ENCODE results near the gene ATP2B2.
"Not testable (repeated sequence)": the region's sequence is repeated elsewhere in the genome, so short reads cannot be mapped to it uniquely, and the experiment has no call there.

The ATP2B2 gene

DNA sequence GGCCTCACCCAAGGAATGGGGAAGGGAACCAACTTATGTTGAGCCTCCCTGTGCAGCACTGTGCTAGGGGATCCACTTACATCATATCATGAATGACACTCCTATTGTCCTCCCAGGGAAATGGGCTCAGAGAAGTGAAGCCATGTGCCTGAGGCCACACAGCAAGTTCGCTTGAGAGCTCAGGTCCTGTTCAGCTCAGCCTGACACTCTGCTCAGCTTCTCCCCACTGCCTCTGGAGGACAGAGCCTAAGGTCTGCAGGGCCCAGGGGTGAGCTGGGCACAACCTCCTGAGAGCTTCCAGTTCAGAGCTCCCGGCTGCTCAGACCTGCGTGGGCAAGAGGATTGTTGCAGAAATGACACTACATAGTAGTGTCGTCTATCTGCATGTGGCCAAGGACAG is 108.5 kb downstream of the ATP2B2 start:
- DNase-seq, result no peak

GRCh38 chr3:10396083-10396482 is 109.3 kb downstream of the ATP2B2 start:
- no peak for DNase-seq

- DNase-seq, result peak; percentile 14
Measured at GRCh38 chr3:10395671-10396070, 109.7 kb downstream of the ATP2B2 start.

DNA sequence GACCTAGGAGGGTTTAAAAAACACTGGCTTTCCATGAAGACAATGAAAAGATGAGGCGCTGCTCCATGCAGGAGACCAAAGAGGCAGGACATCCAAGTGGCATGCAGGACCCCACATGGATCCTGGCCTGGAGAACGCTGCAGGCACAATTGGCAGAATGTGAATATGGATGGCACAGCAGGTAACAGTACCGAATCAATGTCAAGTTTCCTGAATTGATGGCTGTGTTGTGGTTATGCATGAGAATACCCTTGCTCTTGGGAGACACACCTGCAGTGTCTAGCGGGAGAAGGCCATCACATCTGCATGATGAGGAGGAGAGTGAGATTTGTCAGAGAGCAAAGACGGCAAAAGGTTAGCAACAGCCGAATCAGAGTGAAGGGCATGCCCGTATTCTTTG is 110.2 kb downstream of the ATP2B2 start:
- DNase-seq, result no peak

DNA sequence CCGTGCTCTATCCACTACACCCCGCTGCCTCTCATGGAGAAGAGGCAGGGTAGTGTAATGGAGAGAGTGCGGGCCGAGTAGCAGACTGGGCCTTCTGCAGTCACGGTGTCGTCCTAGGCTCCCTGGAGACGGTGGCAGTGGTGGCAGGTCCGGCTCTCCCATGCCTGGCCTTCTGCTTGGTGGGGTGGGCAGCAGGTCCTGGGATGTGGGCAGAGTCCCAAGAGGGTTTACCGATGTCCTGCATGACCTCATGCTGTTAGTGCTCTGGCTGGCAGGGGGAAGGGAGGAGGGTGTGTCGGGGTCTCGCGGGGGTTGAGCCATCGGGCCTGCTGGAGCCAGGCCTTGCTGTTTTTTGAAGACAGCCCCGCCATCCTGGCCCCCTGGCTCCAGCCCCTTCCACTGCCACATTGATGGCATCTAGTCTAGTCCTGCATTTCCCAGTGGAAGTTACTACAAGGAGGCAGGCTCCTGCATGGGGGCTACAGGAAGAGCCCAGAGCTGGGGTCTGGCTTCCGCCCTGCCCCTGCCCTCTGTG is 110.8 kb downstream of the ATP2B2 start:
- no peak for DNase-seq

- DNase-seq, result no peak
Measured at GRCh38 chr3:10393514-10393913, 111.9 kb downstream of the ATP2B2 start.

DNA sequence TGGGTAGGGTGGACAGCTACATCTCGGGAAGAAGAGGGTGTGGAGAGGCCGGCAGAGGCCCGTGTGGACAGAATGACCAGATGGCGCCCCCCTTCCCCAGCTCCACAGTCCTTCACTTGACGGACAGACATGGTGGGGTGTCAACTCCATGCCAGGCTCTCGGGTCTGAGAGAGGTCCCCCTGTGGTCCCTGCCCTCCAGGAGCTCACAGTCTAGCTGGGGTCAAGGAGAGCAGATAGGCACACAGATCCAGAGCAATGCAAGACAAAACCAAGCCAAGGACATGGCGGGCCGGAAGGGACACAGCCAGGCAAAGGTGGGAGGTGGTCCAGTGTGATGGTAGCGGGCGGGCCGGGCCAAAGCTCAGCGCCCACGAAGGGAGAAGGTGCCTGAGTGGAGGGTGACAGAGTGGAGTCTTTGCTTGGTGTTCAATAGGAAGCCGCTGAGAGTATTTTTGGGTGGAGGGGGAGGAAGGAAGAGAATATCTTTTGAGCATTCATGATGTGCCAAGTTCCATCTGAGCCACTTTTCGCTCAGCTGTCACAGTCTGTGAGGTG is 112.4 kb downstream of the ATP2B2 start:
- DNase-seq, result no peak

GRCh38 chr3:10392244-10392643 is 113.1 kb downstream of the ATP2B2 start:
- no peak for DNase-seq

- no peak for DNase-seq
Measured at GRCh38 chr3:10391391-10391790, 114.0 kb downstream of the ATP2B2 start.

DNA sequence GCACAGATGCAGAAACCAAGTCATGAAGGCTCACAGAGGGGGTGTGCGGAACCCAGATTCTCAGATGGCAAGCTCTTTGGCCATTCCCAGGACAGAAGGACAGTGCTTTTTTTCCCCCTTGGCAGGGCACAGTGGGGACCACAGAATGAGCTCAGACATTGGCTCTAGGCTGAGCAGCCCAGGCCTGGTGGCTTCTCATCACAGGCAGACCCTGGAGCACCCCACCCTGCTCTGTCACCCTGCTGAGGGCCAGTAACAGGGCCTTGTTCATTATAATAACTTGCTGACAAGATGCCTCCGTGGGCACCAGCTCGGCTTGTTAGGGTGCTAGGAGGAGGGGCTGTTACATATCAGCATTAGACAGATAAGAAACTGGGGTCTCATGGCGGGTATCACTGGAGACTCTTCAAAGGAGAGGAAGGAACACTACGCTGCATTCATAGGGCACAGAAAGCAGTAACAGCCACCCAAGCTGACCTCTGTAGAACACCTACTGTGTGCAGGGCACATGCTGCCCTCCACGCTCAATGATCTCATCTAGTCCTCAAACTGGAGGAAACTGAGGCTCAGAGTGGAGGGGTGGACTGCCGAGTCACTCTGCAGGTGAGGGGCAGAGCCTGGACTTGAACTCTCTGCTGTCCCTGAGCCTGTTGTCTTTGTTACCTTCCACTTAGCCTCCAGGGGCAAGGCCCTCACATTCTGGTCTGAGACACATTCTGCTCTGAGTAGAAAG is 114.6 kb downstream of the ATP2B2 start:
- DNase-seq, result no peak

DNA sequence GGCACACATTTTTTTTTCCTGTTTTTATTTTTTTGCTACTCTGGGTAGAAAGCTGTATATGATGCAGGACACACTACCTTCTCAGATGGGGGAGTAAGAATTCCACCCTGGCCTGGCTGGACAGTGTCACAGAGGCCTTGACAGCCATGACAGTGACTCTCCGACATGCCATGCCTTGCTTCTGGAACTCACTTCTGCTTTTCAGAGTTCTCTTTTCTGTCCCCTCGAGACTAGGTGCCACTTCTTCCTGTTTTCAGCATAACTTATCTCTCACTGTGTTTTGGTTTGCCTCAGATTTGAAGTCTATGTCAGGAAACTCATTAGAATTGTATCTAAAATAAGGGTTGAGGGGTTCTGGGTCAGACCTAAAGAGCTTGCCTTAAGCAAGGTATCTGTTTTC is 115.4 kb downstream of the ATP2B2 start:
- DNase-seq, result no peak

GRCh38 chr3:10389339-10389738 is 116.0 kb downstream of the ATP2B2 start:
- DNase-seq, result no peak

DNA sequence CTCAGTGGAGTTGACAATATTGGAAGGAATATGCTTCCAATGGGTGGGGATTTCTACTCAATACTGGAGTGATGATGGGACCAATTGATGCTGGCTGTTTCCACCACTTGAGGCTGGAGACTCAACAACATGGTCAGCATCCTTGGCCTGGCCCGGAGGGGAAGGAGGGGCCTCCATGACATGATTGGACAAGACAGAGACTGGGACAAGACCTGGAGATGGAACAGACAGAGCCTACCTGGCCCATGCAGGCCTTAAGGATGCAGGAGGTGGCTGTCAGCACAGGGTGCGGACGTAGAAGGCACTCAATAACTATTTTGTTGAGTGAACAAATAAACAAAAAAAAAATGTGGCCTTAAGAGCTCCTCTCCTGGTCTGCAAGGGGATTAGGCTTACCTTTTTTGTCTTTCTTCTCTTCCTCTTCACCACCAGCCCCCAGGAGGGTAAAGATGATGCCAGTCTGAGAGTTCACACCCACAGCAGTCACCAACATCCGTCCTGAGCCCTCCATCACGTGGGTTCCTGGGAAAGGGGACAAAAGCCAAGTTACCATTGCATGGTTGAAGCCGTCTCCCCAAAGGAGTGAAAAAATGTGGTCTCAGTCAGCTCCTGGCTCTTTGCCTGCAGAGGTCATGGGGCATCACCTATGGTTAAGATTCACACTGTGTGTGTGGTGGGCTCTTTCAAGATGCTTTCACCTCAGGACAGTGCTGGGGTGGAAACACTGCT is 117.3 kb downstream of the ATP2B2 start:
- no peak for DNase-seq

GRCh38 chr3:10386121-10386520 is 119.3 kb downstream of the ATP2B2 start:
- no peak for DNase-seq

DNA sequence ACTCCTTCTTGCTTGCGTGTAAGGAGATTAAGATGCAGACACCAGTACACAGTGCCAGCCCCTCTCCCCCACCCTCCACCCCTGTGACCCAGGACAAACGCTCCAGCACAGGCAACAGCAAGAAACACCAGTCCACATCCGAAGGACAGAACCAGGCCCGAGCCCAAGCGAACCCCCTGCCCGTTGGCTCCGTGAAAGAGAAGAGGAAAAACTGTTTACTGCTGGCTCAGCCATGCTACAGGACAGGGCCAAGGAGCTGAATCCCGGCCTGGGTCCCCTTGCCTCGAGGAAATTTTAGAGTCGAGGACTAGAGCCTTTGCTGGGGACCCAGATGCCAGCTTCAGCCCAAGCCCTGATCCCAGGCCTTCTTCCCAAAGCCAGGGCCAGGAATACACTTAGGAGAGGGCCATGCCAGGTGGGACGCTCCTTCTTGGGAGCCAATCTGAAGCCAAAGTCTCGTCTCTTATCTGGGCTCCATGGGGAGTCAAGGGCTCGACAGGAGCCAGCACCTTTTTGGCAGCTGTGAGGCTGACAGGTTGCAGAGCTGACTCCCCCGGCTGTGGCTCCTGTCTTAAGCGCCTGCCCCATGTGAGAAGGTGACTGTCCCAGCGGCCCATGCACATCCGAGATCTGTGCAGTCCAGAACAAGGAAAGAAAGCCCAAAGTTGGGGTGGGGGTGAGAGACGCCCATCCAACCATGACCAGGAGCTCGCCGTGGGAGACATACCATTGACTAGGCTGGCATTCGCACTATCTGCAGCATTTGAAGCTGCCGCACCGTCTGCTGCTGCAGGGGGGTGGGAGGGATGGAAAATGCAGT is 120.6 kb downstream of the ATP2B2 start:
- no peak for DNase-seq

DNA sequence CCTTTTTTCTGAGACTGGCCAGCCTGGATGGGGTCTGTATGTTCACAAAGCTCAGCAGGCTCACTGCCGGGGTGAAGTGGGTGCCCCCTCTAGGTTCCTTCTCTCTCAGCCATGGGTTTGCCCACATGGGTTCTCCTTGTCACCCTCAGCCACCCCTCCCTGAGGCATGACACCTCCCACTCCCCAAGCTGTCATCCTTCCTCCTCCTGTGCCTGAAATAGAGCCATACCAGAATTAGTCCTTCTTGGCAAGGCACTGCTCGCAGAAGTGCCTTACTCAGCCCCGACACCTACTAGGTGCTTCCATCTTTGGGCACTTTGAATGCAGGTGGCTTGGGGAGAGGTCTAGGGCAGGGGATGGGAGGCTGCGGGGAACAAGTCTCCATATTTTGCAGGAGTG is 121.5 kb downstream of the ATP2B2 start:
- no peak for DNase-seq

- no peak for DNase-seq
Measured at GRCh38 chr3:10382892-10383849, 122.2 kb downstream of the ATP2B2 start.

DNA sequence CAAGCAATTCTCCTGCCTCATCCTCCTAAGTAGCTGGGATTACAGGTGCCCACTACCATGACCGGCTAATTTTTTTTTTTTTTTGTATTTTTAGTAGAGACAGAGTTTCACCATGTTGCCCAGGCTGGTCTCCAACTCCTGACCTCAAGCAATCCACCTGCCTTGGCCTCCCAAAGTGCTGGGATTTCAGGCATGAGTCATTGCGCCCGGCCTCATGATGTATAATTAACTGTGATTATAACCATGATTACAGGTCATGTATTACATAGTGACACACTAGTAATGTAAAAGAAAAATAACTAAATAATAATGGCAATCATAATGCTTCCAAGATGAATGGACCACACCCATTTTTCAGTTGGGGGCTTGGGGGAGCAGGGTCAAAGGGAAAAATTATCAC is 122.9 kb downstream of the ATP2B2 start:
- DNase-seq, result not testable (repeated sequence)

DNA sequence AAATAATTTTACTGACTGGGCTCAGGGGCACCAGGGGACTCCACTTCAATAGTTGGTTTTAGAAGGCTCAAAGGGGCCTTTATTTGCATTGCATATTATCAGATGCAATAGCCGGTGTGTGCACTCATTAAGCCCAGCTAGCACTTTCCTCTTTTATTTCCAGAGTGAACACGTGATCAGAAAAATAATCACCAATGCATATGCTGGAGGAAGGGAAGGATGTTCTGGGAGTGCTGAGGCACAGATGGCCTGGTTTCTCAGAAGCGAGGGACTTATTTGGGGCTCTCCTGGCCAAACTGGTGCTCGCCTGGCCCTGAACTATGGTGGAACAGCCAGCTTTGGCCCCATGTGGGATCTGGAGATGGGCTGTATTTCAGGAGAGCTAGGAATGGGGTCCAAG is 124.0 kb downstream of the ATP2B2 start:
- DNase-seq, result no peak

DNA sequence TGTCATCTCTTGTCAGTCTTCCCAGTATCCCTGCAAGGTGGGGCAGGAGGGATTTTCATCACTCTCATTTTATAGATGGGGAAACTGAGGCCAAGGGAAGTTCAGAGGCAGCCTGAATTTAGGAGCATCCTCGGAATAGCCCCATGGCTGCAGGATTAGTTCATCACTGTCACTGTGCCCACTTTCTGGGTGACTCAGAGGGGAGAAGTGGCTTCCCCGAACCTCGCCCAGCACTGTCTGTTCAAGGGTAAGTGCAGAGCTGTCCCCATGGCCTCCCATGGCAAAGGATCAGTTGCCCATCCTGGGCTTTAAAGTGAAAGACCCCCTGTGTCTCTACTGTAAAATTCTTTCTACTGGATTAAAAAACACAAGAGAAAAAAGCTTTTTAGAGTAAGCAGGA is 124.5 kb downstream of the ATP2B2 start:
- DNase-seq, result no peak

DNA sequence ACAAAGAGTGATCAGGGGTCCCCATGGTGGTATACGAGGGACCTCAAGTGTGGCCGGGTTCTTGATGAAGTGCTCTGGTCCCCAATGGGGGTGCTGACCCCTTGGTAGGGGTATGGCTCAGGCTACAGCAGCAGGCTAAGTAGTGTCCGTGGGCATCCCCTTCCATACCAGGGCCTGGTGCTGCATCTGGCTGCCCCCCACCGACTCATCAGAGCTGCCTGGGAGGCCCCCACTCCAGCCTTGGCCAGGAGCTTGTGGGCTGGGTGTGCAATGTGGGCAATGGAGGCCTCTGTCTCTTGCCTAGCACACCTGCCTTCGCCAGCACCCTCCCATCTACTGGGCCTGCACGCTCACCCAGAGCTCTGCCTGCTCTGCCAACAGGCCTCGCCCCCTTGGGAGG is 125.4 kb downstream of the ATP2B2 start:
- DNase-seq, result no peak

DNA sequence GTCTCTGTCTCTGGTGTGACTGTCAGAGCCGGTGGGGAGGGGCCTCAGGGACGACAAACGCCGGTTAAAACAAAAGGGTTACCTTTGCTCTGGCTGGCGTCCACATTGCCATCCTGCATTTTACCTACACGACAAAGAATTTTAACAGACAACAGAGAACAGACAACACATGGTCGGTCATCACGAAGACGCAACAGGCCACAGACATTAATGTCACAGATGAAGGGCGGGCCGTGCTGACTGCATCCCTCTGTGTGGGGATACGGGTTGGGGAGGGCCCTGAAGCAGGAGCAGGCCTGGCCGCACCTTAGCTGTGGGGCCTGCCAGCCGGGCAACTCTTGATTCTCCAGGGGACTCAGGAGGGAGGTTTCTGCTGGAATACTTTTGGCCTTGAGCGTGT is 126.2 kb downstream of the ATP2B2 start:
- no peak for DNase-seq
